Activated CD4-positive, alpha-beta T cell treated with anti-CD3 and anti-CD28 coated beads for 4 hours (primary cell): ENCODE data around the gene RASAL3.

Experiments used
- DNase-seq, 2 donors: peaks; one replicate each; pipeline ENCODE4 v3.0.0-alpha.2; 2020

Gene RASAL3

DNA sequence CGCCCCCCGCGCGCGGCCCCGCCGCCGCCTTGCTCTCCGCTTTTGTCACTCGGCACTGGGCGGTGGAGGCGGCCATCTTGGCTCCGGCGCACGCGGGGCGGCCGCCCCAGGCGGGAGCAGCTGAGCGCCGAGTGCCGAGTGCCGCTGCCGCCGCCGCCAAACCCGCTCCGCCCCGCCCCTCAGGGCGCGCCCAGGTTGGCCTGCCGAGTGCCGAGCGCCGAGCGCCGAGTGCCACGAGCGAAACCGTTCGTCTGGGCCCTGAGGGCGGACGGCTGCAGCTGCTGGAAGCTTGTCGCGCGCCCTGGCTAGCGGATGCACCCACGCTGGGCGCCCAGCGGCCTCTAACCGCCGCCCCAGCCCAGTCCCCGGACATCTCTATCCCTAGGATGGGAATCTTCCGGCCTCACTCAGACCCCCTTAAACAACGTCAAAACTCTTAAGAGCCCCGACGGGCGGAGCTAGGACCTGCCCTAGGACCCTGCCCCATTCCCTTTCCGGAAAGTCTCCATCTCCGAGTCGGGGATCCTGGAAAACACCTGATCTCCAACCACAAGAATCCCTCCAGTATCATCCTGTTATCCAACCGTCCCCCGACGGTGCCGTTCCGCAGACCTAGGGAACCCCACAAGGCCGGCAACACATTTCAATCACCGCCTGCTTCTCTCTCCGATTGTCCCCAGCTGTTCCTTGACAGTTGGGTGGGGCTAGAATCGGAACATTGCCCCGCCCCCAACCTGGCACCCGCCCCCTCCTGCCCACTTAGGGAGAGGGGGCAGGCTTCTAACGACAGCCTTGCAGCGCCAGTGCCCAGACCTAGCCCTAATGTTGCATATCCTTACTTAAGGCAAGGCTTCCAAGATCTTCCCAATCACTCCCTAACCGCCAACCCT is 31.5 kb downstream of the RASAL3 start:
- peak; percentile 89 to 91 for DNase-seq

DNA sequence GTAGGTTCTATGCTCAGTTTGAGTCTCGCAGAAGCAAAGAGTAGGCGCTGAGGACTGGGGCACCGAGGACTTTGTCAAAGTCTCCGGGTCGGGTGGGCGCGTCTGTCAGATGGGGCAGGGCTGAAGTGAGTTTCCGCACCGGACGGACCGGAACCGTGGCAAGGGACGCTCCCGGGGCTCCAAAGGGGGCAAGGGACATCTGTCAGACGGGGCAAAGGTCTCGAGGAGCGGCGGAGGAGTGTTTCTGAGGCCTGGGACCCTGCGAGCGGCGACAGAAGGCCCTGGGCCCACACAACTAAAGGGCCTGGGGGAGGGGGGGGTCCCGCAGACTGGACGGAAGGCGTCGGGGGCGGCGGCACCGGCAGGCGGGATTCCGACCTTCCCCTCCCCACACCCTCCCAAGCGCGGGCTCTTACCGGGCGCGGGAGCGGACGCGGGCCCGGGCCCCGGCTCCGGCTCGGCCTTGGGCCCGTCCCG is 32.3 kb downstream of the RASAL3 start:
- peak in 1 of 2 donors; percentile 29 for DNase-seq

DNA sequence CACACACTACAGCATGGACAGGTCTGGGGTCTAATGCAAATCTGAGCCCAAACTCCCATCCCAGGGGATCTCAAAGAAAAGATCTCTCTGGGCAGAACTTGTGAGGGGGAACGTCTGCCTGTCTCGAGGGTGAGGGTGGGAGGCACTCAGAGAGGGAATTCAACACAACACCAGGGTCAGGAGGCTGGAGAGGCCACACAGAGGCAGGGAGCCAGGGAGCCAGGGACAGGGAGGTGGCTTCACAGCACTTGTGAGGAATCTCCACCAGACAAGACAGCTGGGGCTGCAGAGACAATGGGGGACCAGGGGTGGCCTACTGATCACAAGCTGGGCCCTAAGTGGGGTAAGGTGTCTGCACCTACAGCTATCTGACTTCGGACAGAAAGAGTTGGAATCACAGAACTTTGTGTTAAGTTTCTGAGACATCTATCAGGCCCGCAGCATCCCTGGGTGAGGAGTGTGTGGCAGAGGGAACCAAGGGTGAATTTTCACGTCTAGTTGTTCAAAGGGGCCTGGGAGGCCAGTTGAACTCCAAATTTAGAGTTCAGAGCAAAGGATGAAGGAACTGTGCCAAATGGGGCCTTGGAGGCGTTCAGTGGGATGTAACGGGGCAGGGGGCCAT is 32.8 kb downstream of the RASAL3 start:
- no peak for DNase-seq

DNA sequence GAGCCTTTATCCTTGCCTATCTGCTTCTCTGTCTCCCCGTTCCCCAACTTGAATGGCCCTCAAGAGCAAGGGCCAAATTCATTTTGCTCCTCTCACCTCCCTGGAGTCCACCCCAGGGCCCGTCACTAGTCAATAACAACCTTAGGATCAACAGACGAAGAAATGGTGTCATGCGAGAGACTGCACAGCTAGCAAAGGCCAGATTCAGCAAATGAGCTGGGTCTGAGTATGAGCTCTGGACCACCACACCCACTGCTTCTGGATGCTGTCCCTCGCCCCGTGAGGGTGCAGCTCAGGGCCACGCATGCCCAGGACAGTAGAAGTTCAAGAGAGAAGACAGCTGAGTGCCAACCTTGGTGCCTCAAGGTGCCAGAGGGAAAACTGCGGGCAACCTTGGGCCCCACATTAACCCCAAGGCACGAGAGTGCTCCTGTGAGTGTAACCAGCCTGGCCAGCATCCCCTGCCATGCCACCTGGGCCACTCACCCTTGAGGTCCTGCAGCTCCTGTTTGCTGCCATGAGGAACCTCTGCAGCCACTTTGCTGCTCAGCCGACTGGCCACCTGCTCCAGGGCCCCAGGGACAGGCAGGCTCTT is 33.7 kb downstream of the RASAL3 start:
- DNase-seq, result no peak

DNA sequence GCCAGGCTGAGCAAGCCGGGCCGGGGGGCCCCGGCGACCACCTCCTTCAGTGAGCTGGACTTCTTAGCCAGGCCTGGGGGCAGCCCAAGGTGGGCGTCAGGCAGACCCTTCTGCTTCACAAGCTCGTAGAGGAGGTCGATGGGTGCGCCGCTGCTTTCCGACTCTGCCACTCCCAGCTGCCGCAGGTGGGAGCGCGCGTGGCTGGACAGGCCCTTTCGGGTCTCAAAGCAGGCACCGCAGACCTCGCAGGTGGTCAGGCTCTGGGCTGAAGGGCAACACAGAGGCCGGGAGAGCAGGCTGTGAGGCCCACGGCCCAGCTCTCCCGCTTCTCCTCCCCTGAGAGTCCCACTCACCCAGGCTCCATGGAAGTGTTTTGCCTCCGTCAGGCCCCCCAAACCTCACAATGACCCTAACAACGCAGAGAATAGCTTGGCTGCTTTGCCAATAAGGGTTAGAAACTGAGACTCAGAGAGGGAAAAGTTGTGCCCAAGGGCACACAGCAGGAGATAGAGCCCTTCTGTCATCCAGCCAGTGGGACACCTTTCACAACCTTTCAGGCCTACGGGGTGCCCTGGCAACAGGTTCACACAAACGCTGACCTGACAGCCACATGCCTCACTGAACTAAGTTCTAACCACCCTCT is 34.4 kb downstream of the RASAL3 start:
- no peak for DNase-seq

DNA sequence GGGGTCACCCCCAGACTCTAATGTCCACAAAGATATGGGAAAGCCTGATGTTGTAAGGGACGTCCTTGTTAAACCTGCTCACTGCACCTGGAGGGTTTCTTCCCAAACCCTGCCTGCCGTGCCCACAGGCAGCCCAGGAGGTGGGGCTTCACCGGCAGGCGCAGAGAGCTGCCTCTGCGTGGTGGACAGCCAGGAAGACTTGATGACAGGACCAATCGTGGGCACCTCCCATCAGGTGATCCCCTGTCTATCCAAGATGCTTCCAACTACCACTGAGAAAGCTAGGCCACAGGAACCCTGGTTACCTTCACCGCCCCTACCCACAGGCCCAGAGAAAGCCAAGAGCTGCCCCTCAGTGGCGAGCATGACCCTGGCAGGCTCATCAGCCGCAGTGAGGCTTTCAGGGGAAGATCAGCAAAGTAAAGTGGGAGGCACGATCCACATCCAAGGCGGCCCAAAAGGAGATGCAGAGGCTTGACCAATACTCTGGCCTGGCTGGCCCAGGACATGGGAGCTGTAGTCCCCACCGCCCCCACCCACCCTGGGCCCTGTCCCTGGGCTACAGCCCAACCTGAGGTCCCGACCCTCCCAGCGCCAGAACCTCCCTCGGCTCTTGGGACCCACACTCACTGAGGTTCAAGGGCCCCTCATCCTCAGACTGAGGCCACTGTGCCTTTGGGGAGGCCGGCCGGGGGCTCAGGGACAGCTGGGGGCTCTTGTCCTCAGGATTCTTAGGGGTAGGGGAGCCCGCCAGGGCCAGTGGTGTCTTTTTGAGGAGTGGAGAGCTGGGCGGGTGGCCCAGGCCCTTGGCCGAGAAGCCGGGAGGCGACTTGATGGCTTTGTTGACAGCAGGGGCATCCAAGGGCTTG is 35.2 kb downstream of the RASAL3 start:
- DNase-seq, result no peak

DNA sequence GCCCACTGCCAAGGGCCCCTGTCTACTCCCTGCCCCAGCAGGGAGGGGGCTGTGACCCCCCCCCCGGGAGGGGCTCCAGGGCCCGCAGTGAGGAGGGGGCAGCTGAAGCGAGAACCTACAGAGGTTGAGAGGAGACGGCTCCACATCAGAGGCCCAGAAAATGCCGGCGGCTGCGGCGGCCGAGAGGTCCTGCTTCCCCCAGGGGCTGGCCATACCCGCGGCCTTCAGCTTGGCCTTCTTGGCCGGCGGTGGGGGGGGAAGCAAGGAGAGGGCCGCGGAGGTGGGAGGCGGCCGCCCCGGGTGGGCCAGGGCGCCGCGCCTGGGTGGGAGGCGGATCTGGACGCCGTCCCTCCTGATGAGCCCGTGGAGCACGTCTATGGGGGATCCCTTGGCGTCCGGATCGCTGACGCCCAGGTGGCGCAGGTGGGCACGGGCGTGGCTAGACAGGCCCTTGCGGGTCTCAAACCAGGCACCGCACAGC is 36.3 kb downstream of the RASAL3 start:
- DNase-seq, result no peak

DNA sequence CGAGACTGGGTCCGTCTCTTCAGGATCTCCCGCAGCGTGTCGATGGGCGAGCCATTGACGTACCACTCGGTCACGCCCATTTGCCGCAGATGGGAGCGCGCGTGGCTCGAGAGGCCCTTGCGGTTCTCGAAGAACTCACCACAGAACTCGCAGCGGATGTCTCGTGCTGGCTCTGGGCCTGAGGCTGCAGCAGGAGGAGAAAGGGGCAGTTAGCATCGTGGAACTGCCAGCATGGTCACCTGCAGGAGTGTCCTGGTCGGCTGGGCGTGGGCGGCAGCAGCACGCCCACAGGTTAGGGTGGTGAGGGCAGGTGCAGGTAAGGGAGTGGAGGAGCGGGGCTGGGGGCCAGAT is 37.0 kb downstream of the RASAL3 start:
- DNase-seq, result no peak

DNA sequence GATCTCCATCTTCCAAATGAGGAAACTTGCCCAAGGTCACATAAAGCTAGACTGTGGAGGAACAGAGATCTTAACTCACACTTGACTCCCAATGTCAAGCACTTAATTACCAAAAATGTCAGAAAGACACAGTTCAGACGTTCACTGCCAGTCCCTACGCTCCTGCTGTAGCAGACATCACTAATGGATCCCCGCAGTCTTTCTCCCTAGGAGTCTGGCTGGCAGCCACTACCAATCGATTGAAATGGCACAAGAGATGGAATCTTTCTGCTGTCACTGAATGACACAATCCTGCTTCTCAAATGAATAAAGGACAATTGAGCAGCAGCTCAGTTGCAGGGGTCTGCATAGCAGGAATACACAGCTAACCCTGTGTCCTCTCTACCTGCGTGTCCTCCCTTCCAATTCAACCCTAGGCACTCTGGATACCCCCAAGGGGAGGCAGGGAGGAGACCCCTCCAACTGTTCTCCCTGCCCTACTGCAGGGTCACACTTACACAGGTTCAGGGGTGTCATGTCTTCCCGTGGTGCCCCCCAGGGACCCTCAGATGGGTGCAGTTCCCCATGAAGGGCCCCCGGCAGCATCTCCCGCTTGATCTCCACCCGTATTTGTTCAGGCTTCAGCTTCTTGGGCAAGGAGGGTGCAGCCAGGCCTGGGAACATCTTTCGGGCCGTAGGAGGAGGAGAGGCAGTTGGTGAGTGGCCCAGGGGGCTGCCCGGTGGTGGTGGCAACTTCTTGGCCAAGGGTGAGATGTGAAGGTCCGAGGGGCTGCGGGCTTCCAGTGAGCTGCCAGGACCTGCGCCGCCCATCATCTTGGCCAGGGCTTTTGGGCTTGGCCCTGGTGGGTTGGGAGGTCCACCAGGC is 37.6 kb downstream of the RASAL3 start:
- DNase-seq, result no peak

DNA sequence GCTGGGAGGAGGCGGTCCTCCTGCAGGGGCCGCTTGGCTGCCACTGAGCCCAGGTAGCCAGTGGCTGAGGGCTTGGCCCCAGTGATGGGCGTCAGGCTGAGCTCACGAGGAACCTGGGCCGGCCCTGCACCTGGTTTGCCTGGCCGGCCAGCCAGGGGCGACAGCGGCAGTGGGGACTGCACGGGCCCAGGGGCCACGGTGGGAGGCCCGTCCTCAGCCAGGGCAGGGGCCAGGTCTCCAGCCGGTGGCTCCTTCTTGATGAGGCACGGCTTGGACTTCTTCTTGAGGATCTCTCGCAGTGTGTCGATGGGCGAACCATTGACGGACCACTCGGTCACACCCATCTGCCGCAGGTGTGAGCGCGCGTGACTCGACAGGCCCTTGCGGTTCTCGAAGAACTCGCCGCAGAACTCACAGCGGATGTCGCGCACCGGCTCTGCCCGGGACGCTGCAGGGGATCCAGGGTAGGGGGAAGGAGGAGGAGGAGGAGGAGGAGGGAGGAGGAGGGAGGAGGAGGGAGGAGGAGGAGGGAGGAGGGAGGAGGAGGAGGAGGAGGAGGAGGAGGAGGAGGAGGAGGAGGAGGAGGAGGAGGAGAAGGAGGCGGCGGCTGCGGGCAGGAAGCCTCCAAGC is 38.9 kb downstream of the RASAL3 start:
- no peak for DNase-seq

DNA sequence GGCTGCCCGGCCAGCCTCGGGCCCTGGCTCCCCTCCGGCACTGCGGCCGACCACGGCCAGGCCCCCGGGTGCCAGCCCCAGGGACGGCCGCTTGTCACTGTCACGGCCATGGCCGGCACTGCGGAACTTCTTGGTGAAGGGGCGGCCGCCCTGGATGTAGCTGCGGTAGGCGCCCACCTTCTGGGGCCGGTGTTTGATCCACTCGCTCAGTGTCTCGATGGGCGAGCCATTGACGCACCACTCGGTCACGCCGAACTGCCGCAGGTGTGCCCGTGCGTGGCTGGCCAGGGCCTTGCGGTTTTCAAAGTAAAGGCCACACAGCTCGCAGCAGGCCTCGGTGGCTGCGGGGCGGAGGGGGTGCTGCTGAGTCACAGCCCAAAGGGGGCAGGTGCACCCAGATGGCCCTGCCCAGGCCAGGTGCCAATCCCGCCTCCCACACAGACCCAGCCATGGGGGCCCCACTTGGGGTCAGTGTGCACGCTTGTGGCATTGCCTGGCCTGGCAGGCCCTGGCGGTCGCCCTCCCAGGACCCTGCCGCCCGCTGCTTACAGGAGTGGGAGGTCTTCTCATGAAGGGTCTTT is 39.6 kb downstream of the RASAL3 start:
- no peak for DNase-seq

DNA sequence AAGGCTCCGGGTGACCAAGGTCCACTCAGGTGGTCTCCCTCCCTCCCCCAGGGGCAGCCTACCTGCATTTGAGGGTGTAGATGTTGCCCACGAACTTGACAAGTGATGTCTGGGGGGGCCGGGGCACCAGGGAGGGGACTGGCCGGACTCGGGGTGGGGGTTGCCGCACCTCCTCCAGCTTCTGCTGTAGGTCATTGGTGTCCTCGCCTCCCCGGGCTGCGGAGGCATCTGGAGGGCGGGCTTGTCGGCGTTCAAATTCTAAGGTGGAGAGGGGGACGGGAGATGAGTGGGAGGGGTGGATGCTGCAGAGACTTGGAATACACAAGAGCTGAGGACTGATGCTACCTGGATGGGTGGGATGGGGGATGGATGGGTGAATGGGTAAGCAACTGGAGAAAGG is 40.2 kb downstream of the RASAL3 start:
- DNase-seq, result no peak

DNA sequence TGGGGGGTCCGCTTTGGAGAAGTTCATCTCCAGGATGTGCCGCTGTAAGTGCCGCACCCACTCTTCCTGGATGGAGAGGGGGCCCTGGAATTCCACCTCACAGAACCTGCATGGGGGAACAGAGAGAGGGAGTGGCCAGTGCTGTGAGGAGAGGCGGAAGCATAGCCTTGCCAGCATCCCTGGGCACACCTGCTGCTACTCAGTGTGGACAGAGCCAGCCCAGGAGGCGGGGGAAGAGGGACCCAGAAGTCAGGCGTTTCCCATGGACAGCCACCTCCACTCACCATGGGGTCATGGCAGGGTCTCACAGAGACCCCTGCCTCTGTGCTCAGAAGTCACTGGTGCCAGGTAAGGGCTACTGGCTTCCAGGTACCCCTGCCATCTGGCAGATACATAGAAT is 41.2 kb downstream of the RASAL3 start:
- no peak for DNase-seq

DNA sequence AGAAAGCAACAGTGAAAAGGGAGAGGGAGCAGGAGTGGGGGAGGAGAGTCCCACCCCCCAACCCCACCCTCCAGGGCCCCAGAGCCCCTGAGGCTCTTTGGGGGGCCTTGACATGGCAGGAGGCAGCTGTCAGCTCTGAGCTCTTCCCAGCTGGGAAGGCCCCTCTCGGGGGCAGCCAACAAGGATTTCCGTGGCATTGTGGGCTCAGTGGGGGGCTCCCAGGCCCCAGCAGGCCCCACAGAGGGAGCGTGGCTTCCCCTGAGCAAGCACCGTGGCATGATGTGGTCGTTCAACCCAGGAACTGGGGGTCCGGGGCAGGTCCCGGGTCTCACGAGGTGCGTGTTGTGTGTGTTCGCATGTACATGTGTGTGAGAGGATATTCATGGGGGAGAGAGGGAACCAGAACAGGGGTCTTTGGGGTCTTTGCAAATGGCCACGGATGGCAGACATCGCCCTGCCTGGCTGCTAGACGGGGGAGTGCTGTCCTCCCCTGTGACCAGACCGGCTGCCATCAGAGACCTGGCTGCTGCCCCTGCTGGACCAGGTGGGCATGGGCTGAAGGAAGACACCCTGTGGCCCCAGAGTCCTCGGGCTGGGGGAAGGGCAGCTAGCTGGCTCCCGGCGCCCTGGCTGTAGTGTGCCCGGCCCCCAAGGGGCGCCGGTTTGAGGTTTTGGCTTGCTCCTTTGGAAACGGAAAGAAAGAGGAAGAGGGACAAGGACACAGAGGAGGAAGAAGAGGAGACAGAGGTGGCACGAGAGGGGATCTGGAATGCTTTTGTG is 41.9 kb downstream of the RASAL3 start:
- DNase-seq, result no peak

DNA sequence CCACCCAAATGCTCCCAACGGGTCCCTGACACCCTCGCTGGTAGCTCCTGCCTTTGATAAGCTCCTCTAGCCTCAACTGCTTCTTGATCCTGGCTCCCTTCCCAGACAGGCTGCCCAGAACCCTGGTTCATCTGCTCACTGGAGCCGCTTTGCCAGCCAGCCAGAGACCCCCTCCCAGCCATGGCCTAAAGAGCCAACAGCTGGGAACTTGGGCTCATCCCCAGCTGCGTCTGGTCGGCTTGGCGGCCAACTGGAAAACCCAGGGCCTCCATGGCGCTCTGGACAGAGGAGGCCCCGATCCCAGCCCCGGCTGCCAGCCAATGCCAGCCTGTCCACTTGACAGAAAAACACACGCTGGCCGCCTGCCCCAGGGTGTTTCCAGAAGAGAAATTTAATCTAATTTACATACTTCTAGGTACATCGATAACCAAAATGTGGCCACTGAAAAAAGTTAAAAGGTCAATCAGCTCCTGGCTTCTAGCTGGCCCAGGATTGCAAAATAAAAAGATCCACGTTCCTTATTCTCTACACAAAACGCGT is 42.6 kb downstream of the RASAL3 start:
- DNase-seq, result no peak

DNA sequence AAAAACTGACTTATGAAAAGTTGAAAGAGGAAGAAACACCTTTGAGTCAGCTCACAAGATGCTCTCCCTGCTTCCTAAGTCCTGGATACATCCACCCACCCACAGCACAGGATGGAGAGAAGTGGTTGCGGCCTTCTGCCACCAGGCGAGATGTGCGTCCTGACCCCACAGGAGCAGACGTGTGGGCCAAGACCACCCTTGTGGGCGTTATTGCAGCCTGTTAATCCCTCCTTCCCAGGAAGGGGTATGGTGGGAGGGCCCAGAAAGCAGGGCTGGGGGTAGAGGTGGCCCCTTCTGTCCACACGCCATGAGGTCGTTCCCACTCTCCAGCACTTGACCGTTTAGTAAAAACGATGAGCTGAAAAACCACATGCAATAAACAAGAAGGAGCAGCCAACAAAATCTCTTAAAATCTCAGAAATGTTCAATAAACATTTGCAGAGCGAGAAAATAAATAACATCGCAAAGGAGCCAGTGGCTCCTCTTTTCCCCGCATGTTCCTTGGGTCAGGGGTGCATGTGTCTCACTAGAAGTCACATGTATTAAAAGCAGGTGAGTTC is 43.1 kb downstream of the RASAL3 start:
- DNase-seq, result no peak

DNA sequence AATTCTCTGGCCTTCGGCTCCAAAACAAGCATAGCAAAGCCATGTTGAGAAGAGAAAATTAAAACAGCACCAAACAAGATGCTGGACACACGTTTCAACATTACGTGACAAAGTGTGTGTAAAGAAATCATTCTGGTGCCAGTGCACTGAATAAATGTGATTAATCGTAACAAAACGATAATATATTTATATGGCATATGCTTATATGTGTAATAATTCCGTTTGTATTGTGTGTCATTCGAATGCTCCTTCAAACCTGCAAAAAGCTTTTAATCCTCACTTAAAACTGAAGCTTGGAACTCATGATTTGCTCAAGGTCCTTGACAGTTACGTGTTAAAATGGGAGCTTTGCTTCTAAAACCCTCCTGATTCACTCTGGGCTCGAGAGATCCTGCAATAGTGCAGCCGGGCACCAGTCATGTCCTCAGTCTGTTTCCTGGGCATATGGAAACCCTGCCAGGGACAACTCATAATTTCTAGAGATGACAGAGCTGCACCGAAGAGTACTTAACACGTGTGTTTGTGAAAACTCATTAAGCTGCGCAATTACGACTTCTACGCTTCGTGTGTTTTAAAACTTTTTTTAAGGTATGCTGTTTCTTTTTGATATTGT is 44.8 kb downstream of the RASAL3 start:
- DNase-seq, result no peak

DNA sequence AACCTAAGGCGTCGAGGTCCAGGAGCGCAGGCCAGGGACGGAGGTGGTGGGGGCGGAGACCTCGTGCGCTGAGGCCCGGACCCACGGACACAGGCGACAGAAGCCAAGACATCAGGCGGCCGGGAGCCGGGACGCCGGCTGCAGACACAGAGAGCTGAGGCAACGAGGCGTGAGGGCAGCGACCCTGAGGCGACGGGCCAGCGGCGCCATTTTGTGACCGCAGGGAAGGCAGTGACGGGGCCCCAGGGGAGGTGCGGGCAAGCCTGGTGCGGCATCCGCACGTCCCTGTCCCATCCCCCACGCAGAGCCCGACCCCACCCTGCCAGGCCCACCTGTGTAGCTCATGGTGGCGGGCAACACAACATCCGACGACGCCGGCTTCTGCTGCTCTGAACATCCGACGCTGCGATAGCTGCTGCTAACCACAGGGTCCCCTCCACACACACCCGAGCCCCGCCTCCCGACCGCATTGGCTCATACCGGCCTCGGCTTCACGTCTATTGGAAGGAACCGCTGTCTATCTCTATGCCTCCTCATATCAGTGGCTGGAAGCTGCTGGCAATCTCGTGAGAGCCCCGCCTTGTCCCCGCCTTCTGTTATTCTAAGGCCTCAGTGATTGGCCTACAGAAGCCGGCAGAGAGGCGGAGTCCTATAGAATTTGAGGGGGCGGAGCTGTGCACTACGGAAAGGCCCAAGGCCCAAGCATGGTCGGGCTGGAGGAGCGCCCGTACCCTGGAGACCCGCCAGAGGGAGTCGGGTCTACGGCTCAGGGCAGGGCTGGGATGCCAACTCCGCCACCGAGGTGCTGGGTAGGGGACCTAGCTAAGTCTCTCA is 45.5 kb downstream of the RASAL3 start, which contains the start of gene AKAP8L:
Gene AKAP8L, minus strand, starts transcription at position 410 of the 834 bp plus-strand sequence. Its CDS starts 65 bp downstream, at position 345.
- peak; percentile 98 for DNase-seq
